GM13976 (cell line): ENCODE results near the gene TOM1.

ENCODE experiments used
- DNase-seq: peaks from one replicate; pipeline ENCODE4 v3.0.0; 2012; ENCODE audit warnings: low spot score
- in situ Hi-C: fragments of 300-500 bp; cut with MboI; formaldehyde crosslinking; loops from one replicate; pipeline ENCODE4 v1.12.0; 2022; ENCODE audit warnings: low sequenced_read_pairs, mixed read lengths, inconsistent platforms; ENCODE audit not compliant: unreplicated experiment
- TF ChIP-seq, protein P1 (sequence below): IDR thresholded peaks from 2 replicates; pipeline ENCODE4 v1.5.1; 2012; ENCODE audit warnings: borderline replicate concordance, mild to moderate bottlenecking; ENCODE audit not compliant: insufficient read depth; ENCODE audit errors: extremely low read depth, missing control alignments, control extremely low read depth

The TOM1 gene

DNA sequence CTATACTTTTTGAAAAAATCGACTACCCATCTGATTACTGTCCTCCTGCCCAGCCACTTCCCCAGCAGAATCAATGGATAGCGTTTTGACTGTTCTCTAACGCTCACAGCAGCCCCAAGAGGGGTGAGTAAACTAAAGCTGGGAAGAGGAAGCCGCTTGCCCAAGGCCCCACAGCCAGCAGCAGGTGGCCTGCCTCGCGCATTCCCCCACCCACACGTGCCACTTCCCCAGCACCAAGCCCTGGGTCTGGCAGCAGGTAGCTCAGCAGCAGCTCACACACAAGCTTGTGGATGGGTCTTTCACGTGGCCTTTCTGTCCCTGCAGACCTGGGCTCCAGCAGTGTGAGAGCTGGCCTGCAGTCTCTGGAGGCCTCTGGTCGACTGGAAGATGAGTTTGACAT, 34.3 kb downstream of the TOM1 start:
- TF ChIP-seq, protein P1, sequence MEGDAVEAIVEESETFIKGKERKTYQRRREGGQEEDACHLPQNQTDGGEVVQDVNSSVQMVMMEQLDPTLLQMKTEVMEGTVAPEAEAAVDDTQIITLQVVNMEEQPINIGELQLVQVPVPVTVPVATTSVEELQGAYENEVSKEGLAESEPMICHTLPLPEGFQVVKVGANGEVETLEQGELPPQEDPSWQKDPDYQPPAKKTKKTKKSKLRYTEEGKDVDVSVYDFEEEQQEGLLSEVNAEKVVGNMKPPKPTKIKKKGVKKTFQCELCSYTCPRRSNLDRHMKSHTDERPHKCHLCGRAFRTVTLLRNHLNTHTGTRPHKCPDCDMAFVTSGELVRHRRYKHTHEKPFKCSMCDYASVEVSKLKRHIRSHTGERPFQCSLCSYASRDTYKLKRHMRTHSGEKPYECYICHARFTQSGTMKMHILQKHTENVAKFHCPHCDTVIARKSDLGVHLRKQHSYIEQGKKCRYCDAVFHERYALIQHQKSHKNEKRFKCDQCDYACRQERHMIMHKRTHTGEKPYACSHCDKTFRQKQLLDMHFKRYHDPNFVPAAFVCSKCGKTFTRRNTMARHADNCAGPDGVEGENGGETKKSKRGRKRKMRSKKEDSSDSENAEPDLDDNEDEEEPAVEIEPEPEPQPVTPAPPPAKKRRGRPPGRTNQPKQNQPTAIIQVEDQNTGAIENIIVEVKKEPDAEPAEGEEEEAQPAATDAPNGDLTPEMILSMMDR, result no peak
- no peak for DNase-seq
- in situ Hi-C loops, result no loop called here

GRCh38 chr22:35335468-35335867, 35.8 kb downstream of the TOM1 start:
- no peak for DNase-seq
- TF ChIP-seq, protein P1, result no peak
- in situ Hi-C loops, result no loop called here

DNA sequence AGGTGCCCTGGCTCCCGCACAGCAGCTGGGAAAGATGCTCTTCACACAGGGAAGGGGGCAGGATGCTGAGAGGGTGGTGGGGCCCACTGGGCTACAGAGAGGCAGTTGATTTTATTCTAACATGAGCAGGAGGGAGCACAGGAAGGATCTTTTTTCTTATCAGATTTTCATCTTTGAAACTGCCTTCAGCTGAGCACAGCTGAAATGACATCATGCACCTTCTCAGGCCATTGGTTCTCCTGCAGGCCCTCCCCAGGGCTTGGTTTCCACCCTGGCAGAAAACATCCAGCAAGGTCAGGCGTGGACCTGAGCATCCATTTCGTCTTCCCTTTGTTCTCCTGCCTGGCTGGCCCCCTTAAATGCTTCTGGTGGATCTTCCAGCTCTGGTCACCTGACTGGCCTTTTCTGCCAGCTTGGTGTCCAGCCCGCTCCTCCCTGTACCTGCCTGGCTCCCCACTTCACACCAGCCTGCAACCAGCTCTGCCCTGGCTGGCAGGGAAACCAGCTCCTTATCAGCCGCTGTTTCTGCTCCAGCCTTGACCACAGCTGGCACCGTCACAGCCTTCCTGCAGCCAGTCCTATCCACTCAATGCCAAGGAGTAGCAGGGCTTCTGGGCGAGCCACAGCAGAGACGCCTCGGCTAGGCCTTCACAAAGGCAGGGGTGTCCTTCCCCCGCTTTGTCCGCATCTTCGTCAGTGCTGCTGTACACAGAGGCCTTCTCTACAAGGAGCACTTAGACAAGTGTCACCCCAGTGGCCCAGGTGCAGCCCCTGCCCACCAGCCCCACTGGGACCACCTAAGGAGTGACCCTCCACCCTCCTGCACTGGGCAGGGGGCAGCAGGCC, 36.5 kb downstream of the TOM1 start:
- in situ Hi-C loops, result no loop called here
- DNase-seq, result no peak
- TF ChIP-seq, protein P1, result no peak

GRCh38 chr22:35337932-35338331, 38.2 kb downstream of the TOM1 start:
- TF ChIP-seq, protein P1, result peak; percentile 10
- no peak for DNase-seq
- in situ Hi-C loops, result no loop called here

DNA sequence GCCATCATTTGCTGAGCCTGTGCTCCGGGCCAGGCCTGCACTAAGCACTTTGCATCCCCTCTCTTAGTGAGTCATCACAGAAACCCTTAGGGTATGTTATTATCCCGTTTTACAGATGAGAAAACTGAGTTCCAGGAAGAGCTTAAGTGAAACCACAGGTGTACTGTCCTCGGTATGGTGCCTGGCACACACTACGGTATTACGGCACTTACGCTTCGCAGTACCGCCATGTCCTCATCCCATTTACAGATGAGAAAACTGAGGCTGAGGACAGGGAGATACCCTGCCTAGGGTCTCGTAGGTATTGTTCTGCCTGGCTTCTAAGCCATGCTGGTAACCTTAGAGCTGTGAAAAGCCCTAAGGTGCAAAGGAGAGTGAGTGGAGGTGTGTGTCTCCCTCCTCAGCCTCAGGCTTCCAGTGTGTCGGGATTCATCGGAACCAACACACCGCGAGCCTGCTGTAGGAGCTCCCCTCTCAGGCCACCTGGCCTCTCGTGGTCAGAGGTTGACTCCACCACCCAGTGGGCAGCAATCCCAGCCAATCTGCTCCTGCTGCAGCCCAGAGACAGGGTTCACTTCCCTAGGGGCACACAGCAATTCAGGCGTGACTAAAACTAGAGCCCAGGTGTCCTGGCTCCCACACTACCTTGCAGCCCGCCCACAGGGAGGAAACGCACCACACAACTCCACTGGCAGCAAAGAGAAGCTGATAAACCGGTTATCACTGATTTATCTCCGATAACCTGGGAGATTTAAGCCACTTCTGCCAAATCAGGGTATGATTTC, 41.6 kb downstream of the TOM1 start:
- TF ChIP-seq, protein P1, result no peak
- in situ Hi-C loops, result no loop called here
- DNase-seq, result no peak

- in situ Hi-C loops, result no loop called here
- TF ChIP-seq, protein P1, result no peak
- no peak for DNase-seq
These were observed 42.7 kb downstream of the TOM1 start for GRCh38 chr22:35342390-35342789.
